B cell (primary cell): Measurements from ENCODE around the gene CPED1. TPM values are rescaled to one million over a fixed set of nuclear protein-coding genes. Genes with fewer than 3 reads are reported as not detected.

Source experiments
- ATAC-seq: fragments of 200-7000 bp; cut with Tn5 transposase; one replicate; pipeline ENCODE4 v1.10.0; 2021; ENCODE audit warnings: low read depth, mild to moderate bottlenecking, moderate number of reproducible peaks, moderate library complexity
- CTCF ChIA-PET: fragments of 350-600 bp; sonication (Branson Sonifier 250); formaldehyde crosslinking; loops from one replicate; lab custom pipeline; 2021; ENCODE audit warnings: antibody characterized with exemption, inconsistent platforms; lab: Charles Lee
- POLR2A ChIA-PET: fragments of 350-600 bp; sonication (Branson Sonifier 250); formaldehyde crosslinking; loops from one replicate; lab custom pipeline; 2021; ENCODE audit warnings: antibody characterized with exemption; lab: Charles Lee
- DNase-seq: peaks from one replicate; pipeline ENCODE4 v3.0.0; 2013
- H2AFZ ChIP-seq: 2 replicates; pipeline ENCODE4 v1.6.1; 2012; ENCODE audit warnings: mild to moderate bottlenecking, low read depth, low read length; ENCODE audit not compliant: insufficient read depth, poor library complexity, severe bottlenecking
- H3K27ac ChIP-seq, 2 donors: 1 replicate in 1 of 2; 2 replicates in 1 of 2; pipeline ENCODE4 v1.5.1; 2012 to 2013; ENCODE audit warnings: low read length in 2 of 2, mild to moderate bottlenecking in 2 of 2, moderate library complexity in 1 of 2
- H3K27me3 ChIP-seq, 4 experiments: fragments of 200-600 bp in 1 of 4; sonication (generic) in 1 of 4; replicated peaks in 1 of 4; 1 replicate in 2 of 4; 2 replicates in 2 of 4; pipeline versions ENCODE4 v1.6.1 to v1.7.0; 2013 to 2016; ENCODE audit warnings: low read length in 3 of 4, mild to moderate bottlenecking in 2 of 4, mixed read lengths in 1 of 4, moderate library complexity in 1 of 4; ENCODE audit not compliant: insufficient read depth in 4 of 4, control insufficient read depth in 3 of 4; ENCODE audit errors: control extremely low read depth in 1 of 4
- H3K36me3 ChIP-seq, 2 experiments: replicated peaks in 1 of 2; 1 replicate in 1 of 2; 2 replicates in 1 of 2; pipeline versions ENCODE4 v1.6.1 to v1.7.1; 2013; ENCODE audit warnings: low read length in 1 of 2; ENCODE audit not compliant: insufficient read depth in 2 of 2, control insufficient read depth in 1 of 2; ENCODE audit errors: control extremely low read depth in 1 of 2, extremely low read depth in 1 of 2
- H3K4me1 ChIP-seq, 2 donors: fragments of 200-600 bp in 1 of 2; sonication (generic) in 1 of 2; 1 replicate in 1 of 2; 2 replicates in 1 of 2; pipeline versions ENCODE4 v1.5.1 to v1.6.1; 2013 to 2017; ENCODE audit warnings: low read length in 2 of 2; ENCODE audit not compliant: control insufficient read depth in 2 of 2, insufficient read depth in 2 of 2
- H3K4me2 ChIP-seq: replicated peaks from 2 replicates; pipeline ENCODE3; 2012; ENCODE audit warnings: mild to moderate bottlenecking, low read depth, low read length; ENCODE audit not compliant: poor library complexity, severe bottlenecking
- H3K4me3 ChIP-seq, 5 experiments: fragments of 200-600 bp in 1 of 5; sonication (generic) in 1 of 5; 1 replicate in 3 of 5; 2 replicates in 2 of 5; pipeline versions ENCODE4 v1.5.1 to v1.7.0; 2011 to 2016; ENCODE audit warnings: low read length in 4 of 5, mild to moderate bottlenecking in 4 of 5, low read depth in 2 of 5, control low read depth in 1 of 5, moderate library complexity in 1 of 5; ENCODE audit not compliant: insufficient read depth in 1 of 5; ENCODE audit errors: control extremely low read depth in 1 of 5, extremely low read depth in 1 of 5
- H3K79me2 ChIP-seq: fragments of 200-600 bp; sonication (generic); one replicate; pipeline ENCODE4 v1.6.0; 2016; ENCODE audit warnings: low read length; ENCODE audit not compliant: control insufficient read depth, insufficient read depth
- H3K9ac ChIP-seq: fragments of 200-600 bp; sonication (generic); 2 replicates; pipeline ENCODE4 v1.6.1; 2017; ENCODE audit warnings: mild to moderate bottlenecking, low read length, moderate library complexity
- H3K9me3 ChIP-seq, 3 donors: one replicate each; pipeline versions ENCODE4 v1.6.1 to v1.7.1; 2013; ENCODE audit warnings: low read length in 2 of 3; ENCODE audit not compliant: control insufficient read depth in 2 of 3, insufficient read depth in 1 of 3; ENCODE audit errors: control extremely low read depth in 1 of 3
- H4K20me1 ChIP-seq: 2 replicates; pipeline ENCODE4 v1.6.0; 2012; ENCODE audit warnings: mild to moderate bottlenecking, low read length; ENCODE audit not compliant: insufficient read depth, control insufficient read depth, poor library complexity, severe bottlenecking
- H3K27ac Mint-ChIP-seq: one replicate; pipeline ENCODE4 v1.8.0; 2021; ENCODE audit warnings: mixed read lengths
- H3K27me3 Mint-ChIP-seq: one replicate; pipeline ENCODE4 v1.8.0; 2021; ENCODE audit warnings: mixed read lengths
- H3K4me1 Mint-ChIP-seq: one replicate; pipeline ENCODE4 v1.8.0; 2021; ENCODE audit warnings: mixed read lengths
- H3K4me3 Mint-ChIP-seq: one replicate; pipeline ENCODE4 v1.8.0; 2021; ENCODE audit warnings: mixed read lengths
- H3K9me3 Mint-ChIP-seq: one replicate; pipeline ENCODE4 v1.8.0; 2022; ENCODE audit warnings: mixed read lengths; ENCODE audit not compliant: insufficient read depth
- EZH2 ChIP-seq: IDR thresholded peaks from 2 replicates; pipeline ENCODE4 v1.6.1; 2012; ENCODE audit warnings: borderline replicate concordance, low read depth, mild to moderate bottlenecking, moderate library complexity, low read length; ENCODE audit not compliant: insufficient read depth, poor library complexity, severe bottlenecking
- WGBS: methylation state at CpG from one replicate; pipeline ENCODE4 v1.1.5; 2013; ENCODE audit warnings: missing lambda C conversion rate; ENCODE audit not compliant: insufficient coverage; 5-methylcytosine and 5-hydroxymethylcytosine counted together
- intact Hi-C: fragments of 100-400 bp; cut with micrococcal nuclease; formaldehyde crosslinking; loops from one replicate; pipeline ENCODE4 v1.10.0; 2022
- polyA plus RNA-seq: library from polyadenylated mRNA; depleted of rRNA; stranded (reverse); fragments of >200 nt; gene quantifications from 2 replicates; pipeline ENCODE4 v1.2.3, GENCODE V29; 2012
- total RNA-seq, 2 donors: library from RNA; stranded (reverse); fragments of 120-200 nt in 1 of 2; gene quantifications; 1 replicate in 1 of 2; 2 replicates in 1 of 2; pipeline versions ENCODE4 v1.2.3 to v1.2.4, GENCODE V29; 2013 to 2022
- TF ChIP-seq, protein P1 (sequence below): fragments of 200-600 bp; IDR thresholded peaks from one replicate; pipeline ENCODE4 v1.8.0; 2022; ENCODE audit warnings: antibody characterized with exemption, mild to moderate bottlenecking

The CPED1 gene
- total and polyA plus RNA-seq, 2 donors (not counting 1 experiment from before 2014, with no cell fraction given): 0.44 to 3.8 TPM

DNA sequence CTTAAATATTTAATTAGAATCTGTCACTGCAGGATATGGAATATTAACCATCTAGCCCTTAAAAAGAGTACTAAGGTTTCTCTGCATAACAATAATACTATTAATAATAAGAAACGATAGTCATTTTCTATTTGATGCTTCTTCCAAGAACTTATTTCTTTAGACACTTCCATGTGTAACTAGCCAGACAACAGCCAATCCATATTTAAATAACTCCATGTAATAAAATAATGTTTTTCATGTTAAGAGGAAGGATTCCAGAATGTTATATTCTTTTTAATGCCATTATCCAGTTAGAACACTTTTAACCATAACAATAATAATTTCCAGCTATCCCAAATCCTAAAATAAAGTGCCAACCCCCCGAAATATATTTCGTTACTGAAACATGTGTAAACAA, 170.2 kb downstream of the CPED1 start:
- no peak overlapping the region for H3K4me3 Mint-ChIP-seq
- Histone ChIP-seq H3K9ac (no peak overlapping the region), H3K4me2 (no peak overlapping the region), H3K27ac (no peak overlapping the region), H3K27me3 (no peaks in the 10 kb centered on the region), H3K4me3 (no peak overlapping the region), H3K9me3 (no peaks in the 10 kb centered on the region), H3K36me3 (no peaks in the 10 kb centered on the region), H2AFZ (no peak overlapping the region), H4K20me1 (no peaks in the 10 kb centered on the region), H3K4me1 (peaks cover 9 to 12% of the 10 kb centered on the region in 2 donors), H3K79me2 (no peaks in the 10 kb centered on the region)
- no peaks in the 10 kb centered on the region for H3K9me3 Mint-ChIP-seq
- ChIA-PET POLR2A (no interaction called here), CTCF (no interaction called here)
- TF ChIP-seq EZH2: no peak
- TF ChIP-seq, protein P1, sequence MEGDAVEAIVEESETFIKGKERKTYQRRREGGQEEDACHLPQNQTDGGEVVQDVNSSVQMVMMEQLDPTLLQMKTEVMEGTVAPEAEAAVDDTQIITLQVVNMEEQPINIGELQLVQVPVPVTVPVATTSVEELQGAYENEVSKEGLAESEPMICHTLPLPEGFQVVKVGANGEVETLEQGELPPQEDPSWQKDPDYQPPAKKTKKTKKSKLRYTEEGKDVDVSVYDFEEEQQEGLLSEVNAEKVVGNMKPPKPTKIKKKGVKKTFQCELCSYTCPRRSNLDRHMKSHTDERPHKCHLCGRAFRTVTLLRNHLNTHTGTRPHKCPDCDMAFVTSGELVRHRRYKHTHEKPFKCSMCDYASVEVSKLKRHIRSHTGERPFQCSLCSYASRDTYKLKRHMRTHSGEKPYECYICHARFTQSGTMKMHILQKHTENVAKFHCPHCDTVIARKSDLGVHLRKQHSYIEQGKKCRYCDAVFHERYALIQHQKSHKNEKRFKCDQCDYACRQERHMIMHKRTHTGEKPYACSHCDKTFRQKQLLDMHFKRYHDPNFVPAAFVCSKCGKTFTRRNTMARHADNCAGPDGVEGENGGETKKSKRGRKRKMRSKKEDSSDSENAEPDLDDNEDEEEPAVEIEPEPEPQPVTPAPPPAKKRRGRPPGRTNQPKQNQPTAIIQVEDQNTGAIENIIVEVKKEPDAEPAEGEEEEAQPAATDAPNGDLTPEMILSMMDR: no peak
- H3K27ac Mint-ChIP-seq: no peak overlapping the region
- DNase-seq: no peak
- H3K4me1 Mint-ChIP-seq: peaks cover 12% of the 10 kb centered on the region
- intact Hi-C loops: no loop called here
- no peak for ATAC-seq
- no peaks in the 10 kb centered on the region for H3K27me3 Mint-ChIP-seq
- WGBS: no CpG with 5 or more reads among the region's 3 CpGs

DNA sequence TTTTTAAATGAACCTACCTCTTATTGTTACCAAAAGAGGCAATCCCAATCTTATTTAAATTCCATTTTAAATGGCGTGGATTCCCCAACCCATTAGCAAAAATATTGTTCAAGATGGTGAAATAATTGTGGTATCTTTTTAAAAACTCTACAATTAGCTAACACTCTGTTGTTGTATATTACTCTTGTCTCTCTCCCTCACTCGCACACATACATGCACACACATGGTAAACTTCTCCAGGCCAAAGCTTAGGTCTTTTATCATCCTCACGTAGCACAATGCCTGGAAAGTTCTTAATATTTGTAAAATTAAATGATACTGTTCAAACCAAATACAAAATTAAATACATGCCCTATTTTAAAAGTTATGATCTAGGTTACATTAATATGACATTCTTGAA, 171.0 kb downstream of the CPED1 start:
- POLR2A ChIA-PET: no interaction called here
- no peak overlapping the region for H3K9ac ChIP-seq
- peaks cover 17 to 21% of the 10 kb centered on the region in 2 donors for H3K4me1 ChIP-seq
- no CpG with 5 or more reads among the region's 3 CpGs for WGBS
- no peaks in the 10 kb centered on the region for H3K9me3 ChIP-seq
- no peaks in the 10 kb centered on the region for H3K9me3 Mint-ChIP-seq
- H3K27ac Mint-ChIP-seq: no peak overlapping the region
- no peak overlapping the region for H3K4me3 ChIP-seq
- no peaks in the 10 kb centered on the region for H3K79me2 ChIP-seq
- no peak overlapping the region for H2AFZ ChIP-seq
- H3K4me2 ChIP-seq: no peak overlapping the region
- H3K27me3 Mint-ChIP-seq: no peaks in the 10 kb centered on the region
- no peak overlapping the region for H3K27ac ChIP-seq
- intact Hi-C loops: no loop called here
- H3K4me1 Mint-ChIP-seq: peaks cover 20% of the 10 kb centered on the region
- CTCF ChIA-PET: interaction anchor here (2.9 kb wide), 1 partner anchor 178 kb away, joined by 10 read pairs; no protein-coding TSS in a partner anchor
- TF ChIP-seq, protein P1: no peak
- TF ChIP-seq EZH2: no peak
- no peaks in the 10 kb centered on the region for H3K27me3 ChIP-seq
- no peaks in the 10 kb centered on the region for H3K36me3 ChIP-seq
- H4K20me1 ChIP-seq: no peaks in the 10 kb centered on the region
- ATAC-seq (no peak), DNase-seq (no peak)
- no peak overlapping the region for H3K4me3 Mint-ChIP-seq
